Activated CD8-positive, alpha-beta memory T cell treated with anti-CD3 and anti-CD28 coated beads for 4 hours (primary cell): Measurements from ENCODE around the gene TNIP1.

ENCODE experiments used
- DNase-seq, 2 donors: peaks; one replicate each; pipeline ENCODE4 v3.0.0-alpha.2; 2020; ENCODE audit warnings: low read depth in 2 of 2

The TNIP1 gene

DNA sequence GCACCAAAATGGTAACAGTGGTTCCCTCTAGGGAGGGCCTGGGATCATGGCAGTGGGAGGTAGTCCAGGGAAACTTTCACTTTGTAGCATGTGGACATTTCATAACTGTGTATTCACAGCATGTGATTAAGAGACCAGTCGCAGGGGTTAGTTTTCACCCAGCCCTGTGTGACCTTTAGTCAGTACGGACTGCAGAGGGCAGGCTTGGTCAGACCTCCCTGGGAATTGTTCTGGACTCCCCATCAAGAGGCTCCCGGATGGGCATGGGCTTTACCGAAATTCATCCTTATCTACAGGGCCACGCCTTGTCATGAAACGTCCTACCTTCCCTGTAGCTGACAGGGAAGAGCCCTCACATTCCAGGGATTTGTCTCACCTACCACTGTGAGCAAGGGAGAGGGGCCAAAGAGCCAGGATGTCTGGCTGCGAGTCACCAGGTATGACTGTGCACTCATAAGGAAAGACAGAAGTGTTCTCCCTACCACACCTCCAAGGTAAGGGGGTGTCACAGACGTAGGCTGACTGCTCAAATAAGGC lies 40.6 kb downstream of the TNIP1 start:
- no peak for DNase-seq

- DNase-seq, result no peak
Measured at GRCh38 chr5:151039665-151040064, 41.2 kb downstream of the TNIP1 start.

DNA sequence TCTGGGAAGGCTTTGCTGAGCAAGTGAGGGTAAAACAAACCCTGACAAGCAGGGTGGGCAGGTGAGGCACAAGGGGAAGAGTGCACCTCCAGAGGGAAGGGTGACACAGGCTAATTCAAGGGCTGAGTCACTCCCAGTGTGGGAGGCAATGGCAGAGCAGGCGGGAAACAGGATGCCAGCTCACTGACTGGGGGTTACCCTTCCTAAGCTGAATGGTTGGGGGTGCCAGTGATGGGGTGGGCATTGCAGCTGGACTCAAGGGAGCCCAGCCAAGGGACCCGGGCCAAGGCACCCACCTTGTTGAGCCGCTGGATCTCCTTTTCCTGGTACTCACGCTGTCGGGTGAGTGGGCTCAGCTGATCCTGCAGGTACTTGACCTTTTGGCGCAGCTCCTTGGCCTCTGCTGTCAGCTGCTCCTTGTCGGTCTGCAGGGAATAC lies 42.0 kb downstream of the TNIP1 start:
- DNase-seq, result no peak

GRCh38 chr5:151038412-151038745 lies 42.5 kb downstream of the TNIP1 start:
- no peak for DNase-seq

DNA sequence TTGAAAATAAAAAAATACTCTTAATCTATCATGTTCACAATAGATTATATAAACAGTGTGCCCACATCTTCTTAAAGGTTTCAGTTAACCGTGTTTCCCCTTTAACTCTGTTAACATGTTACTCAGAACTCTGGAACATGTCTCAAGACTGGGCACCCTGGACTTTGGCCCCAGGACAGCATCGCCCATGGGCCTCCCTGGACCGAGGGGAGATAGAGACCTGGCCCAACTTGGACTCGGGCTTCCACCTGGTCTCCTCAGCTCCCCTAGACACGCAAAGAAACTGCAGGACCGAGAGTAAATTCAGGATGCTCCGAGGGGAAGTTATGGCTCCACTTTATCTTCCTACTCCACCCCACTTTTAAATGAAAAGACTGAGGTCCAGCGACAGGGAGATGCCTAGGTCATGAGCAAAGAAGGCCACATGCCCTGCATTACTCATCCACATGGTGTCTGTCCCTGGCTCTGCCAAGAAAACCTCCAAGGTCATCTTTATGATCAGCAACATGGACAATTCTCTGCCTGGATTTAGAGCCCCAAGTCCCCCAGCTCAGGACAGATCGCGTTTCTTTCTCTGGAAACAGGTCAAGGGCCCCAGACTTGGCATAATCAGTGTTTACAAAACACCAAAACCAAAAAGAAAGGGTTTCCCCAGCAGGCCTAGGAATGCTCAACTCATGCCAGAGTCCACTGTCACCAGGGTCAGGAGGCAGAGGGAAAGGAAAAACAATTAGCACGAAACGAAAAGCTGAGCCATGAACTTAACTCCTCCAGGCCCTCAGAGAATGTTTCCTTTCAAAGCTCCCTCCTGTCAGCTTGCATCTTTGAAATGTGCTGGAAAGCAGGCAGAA lies 43.0 kb downstream of the TNIP1 start:
- DNase-seq, result no peak

DNA sequence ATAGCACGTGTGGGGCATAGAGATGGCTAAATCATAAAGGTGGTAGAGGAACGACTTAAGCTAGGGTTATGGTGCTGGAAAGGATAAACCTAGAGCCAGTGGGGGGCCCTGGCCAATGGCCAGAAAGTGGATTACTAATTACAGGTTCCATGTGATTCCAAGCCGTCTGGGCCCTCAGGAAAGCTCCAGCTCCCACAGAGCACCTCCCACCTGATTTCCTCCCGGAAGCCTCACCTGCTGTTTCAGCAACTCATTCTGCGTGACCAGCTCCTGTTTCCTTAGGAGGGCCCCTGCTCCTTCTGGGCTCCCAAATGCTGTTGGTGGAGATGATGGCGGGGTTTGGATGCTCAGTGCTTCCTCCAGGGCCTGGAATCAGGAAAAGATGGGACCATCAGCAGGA lies 44.3 kb downstream of the TNIP1 start:
- no peak for DNase-seq

DNA sequence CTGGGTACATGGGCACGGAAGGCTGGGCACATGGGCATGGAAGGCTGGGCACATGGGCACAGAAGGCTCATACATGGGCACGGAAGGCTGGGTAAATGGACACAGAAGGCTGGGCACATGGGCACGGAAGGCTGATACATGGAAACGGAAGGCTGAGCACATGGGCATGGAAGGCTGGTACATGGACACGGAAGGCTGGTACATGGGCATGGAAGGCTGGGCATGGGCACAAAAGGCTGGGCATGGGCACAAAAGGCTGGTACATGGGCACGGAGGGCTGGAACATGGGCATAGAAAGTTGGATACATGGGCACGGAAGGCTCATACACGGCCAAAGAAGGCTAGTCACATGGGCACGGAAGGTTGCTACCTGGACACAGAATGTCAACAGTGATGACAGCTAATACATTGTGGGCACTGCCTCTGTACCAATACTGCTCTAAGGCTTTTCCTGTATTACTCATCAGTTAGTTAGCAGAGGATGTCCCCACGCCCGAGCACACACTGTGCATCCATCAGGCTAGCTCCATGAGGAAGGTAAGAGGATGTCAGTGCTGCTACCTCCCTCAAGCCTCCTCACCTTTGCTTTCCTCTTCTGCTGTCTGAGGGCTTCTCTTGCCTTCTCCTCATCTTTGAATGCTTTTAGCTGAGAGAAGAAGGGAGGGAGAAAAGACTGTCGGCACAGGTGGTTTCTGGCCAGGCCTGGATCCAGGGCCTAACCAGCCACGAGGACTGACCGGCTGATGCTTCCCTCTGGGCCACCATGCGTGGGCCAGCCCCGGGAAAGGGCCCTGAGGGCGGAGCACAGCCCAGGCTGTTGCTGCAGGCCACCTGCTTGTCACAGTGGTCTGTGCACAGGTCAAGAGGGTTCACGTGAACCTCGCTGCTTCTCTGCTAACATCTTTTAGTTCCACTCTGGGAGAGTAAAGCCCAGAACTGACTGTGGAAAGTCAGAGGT lies 46.1 kb downstream of the TNIP1 start:
- no peak for DNase-seq

DNA sequence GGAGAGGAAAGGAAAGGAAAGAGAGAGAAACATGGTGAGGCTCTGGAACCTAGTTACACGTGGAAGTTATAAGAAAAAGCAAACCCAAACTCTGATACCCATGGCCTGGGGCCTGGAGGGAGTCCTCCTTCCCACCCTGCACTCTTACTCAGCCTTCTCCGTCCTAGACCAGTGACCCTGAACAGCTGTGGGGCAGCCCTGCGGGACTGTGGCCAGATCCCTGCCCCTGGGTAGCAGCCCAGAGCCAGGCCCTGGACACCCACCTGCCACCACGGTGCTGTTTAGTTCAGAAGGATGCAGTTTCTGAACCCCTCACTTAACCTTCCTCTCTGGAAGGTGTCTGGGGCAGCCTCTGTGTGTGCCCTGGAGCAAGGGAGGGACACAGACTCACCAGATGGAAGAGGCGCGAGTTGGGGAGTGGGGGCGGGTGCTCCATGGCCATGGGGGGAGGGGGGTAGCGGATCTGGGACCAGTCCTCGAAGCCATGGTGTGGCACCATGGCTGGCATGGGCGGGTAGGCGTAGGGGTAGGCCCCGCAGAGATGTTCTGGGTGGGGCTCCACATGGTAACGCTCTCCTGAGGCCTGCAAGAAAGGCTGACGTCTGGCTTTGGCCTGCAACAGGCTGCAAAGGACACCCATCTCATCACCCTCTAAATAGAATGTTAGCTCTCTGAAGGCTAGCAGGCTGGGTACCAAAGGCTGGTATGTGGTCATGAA lies 47.5 kb downstream of the TNIP1 start:
- DNase-seq, result no peak

DNA sequence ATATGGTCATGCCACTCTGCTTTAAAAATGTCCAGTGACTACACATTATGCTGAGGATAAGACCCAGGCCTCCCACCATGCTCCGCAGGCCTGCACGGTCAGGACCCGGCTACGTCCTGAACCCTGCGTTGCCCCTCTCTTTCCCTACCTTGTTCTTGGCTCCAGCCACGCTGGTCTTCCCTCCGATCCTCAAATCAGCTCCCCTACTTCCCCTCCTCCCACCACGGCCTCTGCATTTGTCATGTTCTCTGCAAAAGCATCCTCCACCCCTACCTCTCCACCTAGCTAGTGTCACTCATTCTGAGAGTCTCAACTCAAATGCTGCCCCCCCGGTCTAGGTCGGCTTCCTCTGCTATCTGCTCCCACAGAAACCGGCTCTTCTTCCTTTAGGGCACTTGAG lies 49.3 kb downstream of the TNIP1 start:
- no peak for DNase-seq

GRCh38 chr5:151030379-151030778 lies 50.5 kb downstream of the TNIP1 start:
- DNase-seq, result no peak

GRCh38 chr5:151030056-151030336 lies 50.8 kb downstream of the TNIP1 start:
- DNase-seq, result no peak

DNA sequence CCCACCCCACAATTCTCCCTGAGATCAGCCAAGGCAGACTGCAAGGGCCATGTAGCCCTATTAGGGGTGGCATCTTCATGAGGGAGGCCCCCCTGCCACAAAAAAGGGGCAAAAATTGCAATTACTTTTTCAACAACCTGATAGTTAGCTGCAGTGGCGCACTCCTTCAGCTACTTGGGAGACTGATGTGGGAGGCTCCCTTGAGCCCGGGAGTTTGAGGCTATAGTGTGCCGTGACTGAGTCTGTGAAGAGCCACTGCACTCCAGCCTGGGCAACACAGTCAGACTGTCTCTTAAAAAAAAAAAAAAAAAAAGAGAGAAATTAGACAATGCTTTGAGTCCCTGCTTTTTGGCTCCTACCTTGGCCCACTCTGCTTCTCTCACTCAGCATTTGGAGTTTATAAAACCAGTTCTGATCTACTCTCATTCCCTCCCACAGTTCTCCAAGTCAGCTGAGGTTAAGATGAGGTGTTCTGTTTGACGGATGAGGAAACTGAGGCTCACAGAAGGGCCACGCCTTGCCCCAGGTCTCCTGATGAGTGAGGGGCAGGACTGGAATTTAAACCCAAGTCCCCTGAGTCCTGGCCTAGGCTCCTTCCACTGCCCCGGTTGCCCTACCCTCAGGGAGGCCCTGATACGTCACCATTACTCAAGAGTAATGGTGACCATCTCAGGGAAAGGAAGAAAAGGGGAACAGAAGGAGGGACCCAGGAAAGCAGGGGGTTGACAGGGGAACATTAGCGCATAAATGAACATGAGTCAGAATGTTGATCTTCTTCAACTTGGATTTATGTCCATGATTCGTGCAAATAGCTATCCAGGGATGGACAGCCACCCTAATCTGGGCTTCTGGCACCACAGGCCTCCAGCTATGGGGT lies 51.4 kb downstream of the TNIP1 start:
- no peak for DNase-seq

GRCh38 chr5:151028717-151029116 lies 52.1 kb downstream of the TNIP1 start:
- DNase-seq, result no peak

GRCh38 chr5:151027961-151028479 lies 52.8 kb downstream of the TNIP1 start:
- DNase-seq, result no peak

- DNase-seq, result no peak
Measured at GRCh38 chr5:151026679-151027078, 54.2 kb downstream of the TNIP1 start.

GRCh38 chr5:151026088-151026487 lies 54.7 kb downstream of the TNIP1 start:
- no peak for DNase-seq

- no peak for DNase-seq
Measured at GRCh38 chr5:151025250-151025606, 55.6 kb downstream of the TNIP1 start.

GRCh38 chr5:151024440-151025249 lies 56.2 kb downstream of the TNIP1 start:
- DNase-seq, result no peak

- DNase-seq, result no peak
Measured at GRCh38 chr5:151023651-151024050, 57.2 kb downstream of the TNIP1 start.

GRCh38 chr5:151023047-151023615 lies 57.7 kb downstream of the TNIP1 start:
- DNase-seq, result no peak
